Measurements from ENCODE around the gene KLHDC7B. TPM values are rescaled to one million over a fixed set of nuclear protein-coding genes. Genes with fewer than 3 reads are reported as not detected.
A peak's percentile ranks its signal among the peaks of the same experiment; 100 is the strongest.
"Not testable (repeated sequence)": the region's sequence is repeated elsewhere in the genome, so short reads cannot be mapped to it uniquely, and the experiment has no call there.

The KLHDC7B gene
- total RNA-seq, 1 donor from 2014 or later = 0.07 TPM

DNA sequence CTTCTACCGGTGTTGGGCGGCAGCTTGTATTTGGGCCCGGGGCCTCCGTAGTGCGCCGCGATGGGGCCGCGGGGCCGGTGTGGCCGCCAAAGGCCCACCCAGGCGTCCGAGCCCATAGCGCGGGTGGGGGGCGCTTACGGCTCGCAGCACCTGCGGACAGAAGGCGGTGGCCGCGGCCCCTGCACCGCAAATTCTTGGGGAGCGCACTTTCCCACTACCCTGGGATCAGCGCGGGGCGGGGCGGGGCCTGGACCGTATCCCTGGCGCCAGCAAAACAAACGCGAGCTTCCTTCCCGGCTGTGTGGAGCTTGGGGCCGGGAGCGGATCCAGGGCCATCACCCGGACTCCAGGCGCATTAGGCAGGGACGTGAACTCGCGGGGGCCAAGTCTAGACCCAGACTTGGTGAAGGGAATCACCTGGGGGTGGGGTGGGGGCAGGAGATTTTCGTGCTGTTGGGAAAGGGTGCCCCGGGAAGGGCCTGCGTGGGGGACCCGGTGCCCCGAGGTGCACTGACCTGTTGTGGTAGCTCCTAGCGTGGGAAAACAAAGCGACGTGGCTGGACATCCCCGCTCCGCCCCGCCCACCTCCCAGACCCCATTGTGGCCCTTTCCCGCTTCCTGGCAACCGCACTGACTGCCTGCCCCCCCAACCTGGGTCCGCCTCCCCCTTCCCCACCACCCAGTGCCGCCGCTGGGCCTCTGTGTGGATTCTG is 13.6 kb upstream of the KLHDC7B start:
- H3K36me3 Mint-ChIP-seq = no peaks in the 10 kb centered on the region
- peak in 1 of 2 experiments; percentile 44 for DNase-seq (ENCODE audit: low spot score in 2 of 2, unreplicated experiment in 2 of 2)
- no peaks in the 10 kb centered on the region for H3K9me3 Mint-ChIP-seq
- peak overlapping the region; percentile 62 for H3K4me3 Mint-ChIP-seq
- TF ChIP-seq, protein P1, sequence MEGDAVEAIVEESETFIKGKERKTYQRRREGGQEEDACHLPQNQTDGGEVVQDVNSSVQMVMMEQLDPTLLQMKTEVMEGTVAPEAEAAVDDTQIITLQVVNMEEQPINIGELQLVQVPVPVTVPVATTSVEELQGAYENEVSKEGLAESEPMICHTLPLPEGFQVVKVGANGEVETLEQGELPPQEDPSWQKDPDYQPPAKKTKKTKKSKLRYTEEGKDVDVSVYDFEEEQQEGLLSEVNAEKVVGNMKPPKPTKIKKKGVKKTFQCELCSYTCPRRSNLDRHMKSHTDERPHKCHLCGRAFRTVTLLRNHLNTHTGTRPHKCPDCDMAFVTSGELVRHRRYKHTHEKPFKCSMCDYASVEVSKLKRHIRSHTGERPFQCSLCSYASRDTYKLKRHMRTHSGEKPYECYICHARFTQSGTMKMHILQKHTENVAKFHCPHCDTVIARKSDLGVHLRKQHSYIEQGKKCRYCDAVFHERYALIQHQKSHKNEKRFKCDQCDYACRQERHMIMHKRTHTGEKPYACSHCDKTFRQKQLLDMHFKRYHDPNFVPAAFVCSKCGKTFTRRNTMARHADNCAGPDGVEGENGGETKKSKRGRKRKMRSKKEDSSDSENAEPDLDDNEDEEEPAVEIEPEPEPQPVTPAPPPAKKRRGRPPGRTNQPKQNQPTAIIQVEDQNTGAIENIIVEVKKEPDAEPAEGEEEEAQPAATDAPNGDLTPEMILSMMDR (IDR thresholded peaks at IDR 0.05; ENCODE audit: unreplicated experiment) = no peak
- H3K4me1 Mint-ChIP-seq = peaks cover 26% of the 10 kb centered on the region
- peaks cover 38% of the 10 kb centered on the region for H3K27me3 Mint-ChIP-seq (ENCODE audit: low read depth)
- H3K27ac Mint-ChIP-seq = peak overlapping the region; percentile 9

DNA sequence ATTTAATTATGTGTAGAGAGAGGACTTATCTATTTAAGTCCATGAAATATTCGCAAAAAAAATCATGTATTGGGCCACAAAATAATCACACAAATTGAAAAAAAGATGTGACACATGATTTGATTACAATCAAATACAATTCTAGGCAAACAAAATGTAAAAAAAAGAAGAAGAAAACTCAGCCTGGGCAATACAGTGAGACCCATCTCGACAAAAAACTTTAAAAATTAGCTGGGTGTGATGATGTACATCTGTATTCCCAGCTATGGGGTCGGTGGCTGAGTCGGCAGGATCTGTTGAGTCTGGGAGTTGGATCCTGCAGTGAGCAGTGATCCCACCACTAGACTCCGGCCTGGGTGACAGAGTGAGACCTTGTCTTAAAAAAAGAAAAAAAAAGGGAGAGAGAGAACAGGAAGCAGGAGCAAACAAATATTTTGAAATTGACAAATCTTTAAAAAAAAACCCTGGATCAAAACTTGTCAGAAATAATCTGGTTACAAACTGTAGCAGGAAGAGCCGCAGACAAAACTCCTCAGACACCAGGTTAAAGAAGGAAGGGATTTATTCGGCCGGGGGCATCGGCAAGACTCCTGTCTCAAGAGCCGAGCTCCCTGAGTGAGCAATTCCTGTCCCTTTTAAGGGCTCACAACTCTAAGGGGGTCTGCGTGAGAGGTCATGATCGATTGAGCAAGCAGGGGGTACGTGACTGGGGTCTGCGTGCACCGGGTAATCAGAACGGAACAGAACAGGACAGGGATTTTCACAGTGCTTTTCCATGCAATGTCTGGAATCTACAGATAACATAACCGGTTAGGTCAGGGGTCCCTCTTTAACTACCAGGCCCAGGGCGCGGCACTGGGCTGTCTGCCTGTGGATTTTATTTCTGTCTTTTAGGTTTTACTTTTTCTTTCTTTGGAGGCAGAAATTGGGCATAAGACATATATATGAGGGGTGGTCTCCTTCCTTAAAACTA is 12.6 kb upstream of the KLHDC7B start:
- peak overlapping the region; percentile 62 for H3K4me3 Mint-ChIP-seq
- H3K27ac Mint-ChIP-seq = peak overlapping the region; percentile 86
- TF ChIP-seq, protein P1 (IDR thresholded peaks at IDR 0.05; ENCODE audit: unreplicated experiment) = no peak
- H3K27me3 Mint-ChIP-seq (ENCODE audit: low read depth) = peaks cover 34% of the 10 kb centered on the region
- H3K9me3 Mint-ChIP-seq = no peaks in the 10 kb centered on the region
- H3K36me3 Mint-ChIP-seq = no peaks in the 10 kb centered on the region
- DNase-seq (ENCODE audit: low spot score in 2 of 2, unreplicated experiment in 2 of 2) = no peak
- peaks cover 25% of the 10 kb centered on the region for H3K4me1 Mint-ChIP-seq

DNA sequence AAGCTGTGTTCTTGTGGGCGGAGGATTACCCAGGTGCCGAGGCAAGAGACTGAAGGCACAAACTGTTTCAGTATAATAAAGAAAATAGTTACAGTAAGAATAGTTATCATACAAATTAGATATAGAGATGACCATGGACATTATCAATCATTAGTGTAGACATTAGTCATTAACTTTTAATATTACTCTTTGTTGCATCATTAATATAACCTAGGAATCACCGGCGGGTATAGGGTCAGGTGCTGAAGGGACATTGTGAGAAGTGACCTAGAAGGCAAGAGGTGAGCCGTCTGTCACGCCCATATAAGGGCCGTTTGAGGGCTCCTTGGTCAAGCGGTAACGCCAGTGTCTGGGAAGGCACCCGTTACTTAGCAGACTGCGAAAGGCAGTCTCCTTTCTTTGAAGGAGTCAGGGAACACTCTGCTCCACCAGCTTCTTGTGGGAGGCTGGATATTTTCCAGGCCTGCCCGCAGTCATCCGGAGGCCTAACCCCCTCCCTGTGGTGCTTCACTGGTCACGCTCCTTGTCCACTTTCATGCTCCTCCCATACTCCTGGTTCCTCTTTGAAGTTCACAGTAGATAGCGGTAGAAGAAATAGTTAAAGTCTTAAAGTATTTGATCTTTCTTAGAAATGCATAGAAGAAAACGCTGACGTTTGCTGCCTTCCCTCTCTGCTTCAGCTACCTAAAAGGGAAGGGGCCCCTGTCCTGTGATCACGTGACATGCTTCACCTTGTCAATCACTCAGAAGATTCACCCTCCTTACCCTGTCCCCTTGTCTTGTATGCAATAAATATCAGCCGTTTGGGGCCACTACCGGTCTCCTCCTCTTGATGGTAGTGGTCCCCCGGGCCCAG is 11.6 kb upstream of the KLHDC7B start:
- DNase-seq (ENCODE audit: low spot score in 2 of 2, unreplicated experiment in 2 of 2) = not testable (repeated sequence)
- Mint-ChIP-seq H3K27ac (peak overlapping the region; percentile 86), H3K4me3 (peak overlapping the region; percentile 14)

DNA sequence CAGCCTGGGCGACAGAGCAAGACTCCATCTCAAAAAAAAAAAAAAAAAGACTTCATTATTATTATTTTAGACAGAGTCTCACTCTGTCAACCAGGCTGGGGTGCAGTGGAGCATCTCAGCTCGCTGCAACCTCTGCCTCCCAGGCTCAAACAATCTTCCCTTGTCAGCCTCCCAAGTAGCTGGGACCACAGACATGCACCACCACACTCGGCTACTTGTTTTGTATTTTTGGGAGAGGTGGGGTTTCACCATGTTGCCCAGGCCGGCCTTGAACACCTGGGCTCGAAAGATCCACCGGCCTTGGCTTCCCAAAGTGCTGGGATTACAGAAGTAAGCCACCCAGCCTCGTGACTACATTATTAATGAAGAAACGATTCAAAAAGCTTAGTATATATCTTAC is 10.6 kb upstream of the KLHDC7B start:
- no peaks in the 10 kb centered on the region for H3K9me3 Mint-ChIP-seq
- DNase-seq (ENCODE audit: low spot score in 2 of 2, unreplicated experiment in 2 of 2) = no peak
- no peaks in the 10 kb centered on the region for H3K36me3 Mint-ChIP-seq
- no peak overlapping the region for H3K27ac Mint-ChIP-seq
- H3K4me3 Mint-ChIP-seq = no peak overlapping the region
- H3K27me3 Mint-ChIP-seq (ENCODE audit: low read depth) = peaks cover 19% of the 10 kb centered on the region
- TF ChIP-seq, protein P1 (IDR thresholded peaks at IDR 0.05; ENCODE audit: unreplicated experiment) = no peak
- H3K4me1 Mint-ChIP-seq = peaks cover 32% of the 10 kb centered on the region

More for the DNA sequence above, 11.6 kb upstream of the KLHDC7B start:
- Mint-ChIP-seq H3K27me3 (ENCODE audit: low read depth) (peaks cover 24% of the 10 kb centered on the region), H3K4me1 (peaks cover 25% of the 10 kb centered on the region)
- not testable (repeated sequence) for H3K36me3 Mint-ChIP-seq, H3K9me3 Mint-ChIP-seq

DNA sequence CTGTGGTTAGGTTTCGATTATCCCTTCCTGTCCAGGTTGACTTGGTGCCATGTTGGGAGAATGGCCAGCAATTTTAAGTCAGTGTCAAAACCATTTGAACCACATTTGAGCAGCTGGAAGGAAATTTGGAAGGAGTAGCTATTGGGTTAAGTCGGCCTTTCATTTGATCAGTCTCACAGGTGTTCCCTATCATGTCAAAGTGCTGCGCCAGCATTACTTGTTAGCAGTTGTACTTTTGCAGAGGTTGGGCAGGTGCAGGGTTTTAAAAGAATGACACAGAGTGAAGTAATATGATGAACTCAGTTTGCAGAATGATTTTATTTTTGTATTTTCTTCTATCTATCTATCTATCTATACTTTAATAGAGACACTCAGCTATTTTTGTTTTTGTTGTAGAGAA is 9.5 kb upstream of the KLHDC7B start:
- no peak for DNase-seq (ENCODE audit: low spot score in 2 of 2, unreplicated experiment in 2 of 2)
- TF ChIP-seq, protein P1 (IDR thresholded peaks at IDR 0.05; ENCODE audit: unreplicated experiment) = no peak
- Mint-ChIP-seq H3K4me3 (no peak overlapping the region), H3K27me3 (ENCODE audit: low read depth) (peaks cover 11% of the 10 kb centered on the region), H3K4me1 (peaks cover 30% of the 10 kb centered on the region), H3K27ac (no peak overlapping the region), H3K9me3 (no peaks in the 10 kb centered on the region), H3K36me3 (no peaks in the 10 kb centered on the region)

Measured in mesothelial cell of epicardium (in vitro differentiated cells).